Chondrocyte (in vitro differentiated cells): ENCODE data around the gene DCUN1D4. TPM values are rescaled to one million over a fixed set of nuclear protein-coding genes. Genes with fewer than 3 reads are reported as not detected.

ENCODE experiments used
- DNase-seq: peaks from one replicate; pipeline ENCODE4 v3.0.0; 2021; ENCODE audit warnings: mixed read lengths, low spot score
- H3K27ac Mint-ChIP-seq: one replicate; pipeline ENCODE4 v1.8.0; 2021; ENCODE audit warnings: mild to moderate bottlenecking, moderate library complexity, mixed read lengths; ENCODE audit not compliant: unreplicated experiment
- H3K27me3 Mint-ChIP-seq: 2 replicates; pipeline ENCODE4 v1.8.0; 2021; ENCODE audit warnings: low read depth, mixed read lengths
- H3K36me3 Mint-ChIP-seq: 2 replicates; pipeline ENCODE4 v1.8.0; 2021; ENCODE audit warnings: low read depth, mixed read lengths
- H3K4me1 Mint-ChIP-seq: 2 replicates; pipeline ENCODE4 v1.8.0; 2021; ENCODE audit warnings: low read depth, mild to moderate bottlenecking, mixed read lengths
- H3K4me3 Mint-ChIP-seq: one replicate; pipeline ENCODE4 v1.8.0; 2021; ENCODE audit warnings: mild to moderate bottlenecking, moderate library complexity, mixed read lengths; ENCODE audit not compliant: unreplicated experiment
- H3K9me3 Mint-ChIP-seq: 2 replicates; pipeline ENCODE4 v1.8.0; 2021; ENCODE audit warnings: low read depth, mixed read lengths
- CTCF ChIP-seq: fragments of 200-600 bp; sonication (generic); IDR thresholded peaks from 2 replicates; pipeline ENCODE4 v1.5.0; 2021; ENCODE audit warnings: antibody characterized with exemption, mild to moderate bottlenecking, moderate library complexity
- total RNA-seq: library from RNA; stranded (reverse); gene quantifications from 3 replicates; pipeline ENCODE4 v1.2.1, GENCODE V29; 2021

The DCUN1D4 gene
- total RNA-seq, 1 donor from 2014 or later = 74.9 TPM

DNA sequence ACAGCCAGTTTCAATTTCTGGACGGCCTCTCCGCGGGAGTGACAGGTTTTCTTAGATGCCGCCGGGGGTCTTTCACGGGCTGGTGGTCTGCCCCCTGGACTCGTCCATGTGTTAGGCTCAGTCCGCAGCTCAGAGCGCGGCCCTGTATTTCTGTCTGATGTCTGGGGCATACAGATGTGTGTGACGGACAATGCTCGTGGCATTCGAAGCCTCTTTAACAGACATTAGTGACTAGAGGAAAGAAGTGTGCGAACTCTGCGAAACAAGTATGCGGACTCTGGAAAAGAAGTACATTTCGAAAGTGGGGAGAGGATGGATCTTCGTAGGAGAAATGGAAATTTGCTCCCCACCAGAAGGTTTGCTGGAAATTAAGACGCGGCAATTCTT, 793 bp upstream of the DCUN1D4 start:
- no peak for TF ChIP-seq CTCF
- Mint-ChIP-seq H3K4me1 (peaks cover 42% of the 10 kb centered on the region), H3K27ac (peak overlapping the region; percentile 98), H3K36me3 (no peaks in the 10 kb centered on the region), H3K4me3 (peak overlapping the region; percentile 94), H3K27me3 (no peaks in the 10 kb centered on the region), H3K9me3 (no peaks in the 10 kb centered on the region)
- no peak for DNase-seq

GRCh38 chr4:51843309-51844152, 578 bp downstream of the DCUN1D4 start:
- Mint-ChIP-seq H3K4me3 (peak overlapping the region; percentile 94), H3K4me1 (peaks cover 52% of the 10 kb centered on the region), H3K9me3 (no peaks in the 10 kb centered on the region), H3K27me3 (no peaks in the 10 kb centered on the region), H3K36me3 (no peaks in the 10 kb centered on the region), H3K27ac (peak overlapping the region; percentile 98)
- TF ChIP-seq CTCF = no peak
- DNase-seq = no peak

DNA sequence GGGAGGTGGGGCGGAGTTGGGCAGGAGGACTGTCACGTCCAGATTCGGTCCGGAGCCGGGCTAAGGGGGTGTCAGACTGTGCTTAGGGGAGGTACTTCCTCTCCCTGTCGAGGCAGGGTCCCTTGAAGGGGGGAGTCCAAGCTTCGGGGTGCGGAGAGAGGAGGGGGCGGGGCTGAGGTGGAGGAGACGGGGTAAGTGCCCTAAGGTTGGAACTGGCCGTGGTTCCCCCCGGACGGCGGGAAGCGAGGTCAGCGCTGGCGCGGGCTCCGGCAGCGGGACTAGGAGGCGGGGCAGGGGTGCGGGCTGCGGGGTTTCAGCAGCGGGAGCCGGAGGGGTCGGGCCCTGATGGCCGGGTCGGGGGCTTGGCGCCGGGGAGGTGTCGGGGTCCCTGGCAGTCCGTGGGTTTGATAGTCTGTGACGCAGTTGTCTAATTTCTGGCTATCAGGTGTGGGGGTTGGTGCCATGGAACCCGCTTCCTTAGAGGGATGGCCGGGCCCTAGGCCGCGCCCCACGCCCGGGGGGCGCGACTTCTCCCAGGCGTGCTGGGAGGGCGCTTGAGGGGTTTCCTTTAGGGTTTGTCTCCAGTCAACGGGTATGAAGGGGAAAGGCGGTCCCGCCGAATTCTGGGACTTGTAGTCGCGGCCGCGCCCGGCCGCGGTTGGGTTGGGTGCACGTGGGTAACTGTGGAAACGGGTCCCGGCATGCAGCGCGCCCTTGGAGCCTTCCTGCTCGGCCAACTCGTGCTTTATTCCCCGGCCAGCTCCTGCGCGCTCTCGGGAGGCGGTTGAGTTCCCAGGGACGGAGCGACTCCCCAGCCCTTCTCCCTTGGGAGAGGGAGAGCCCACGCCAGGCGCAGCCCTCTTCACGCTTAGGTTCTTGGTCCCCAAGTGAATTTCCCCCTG, 1.5 kb downstream of the DCUN1D4 start:
- H3K4me1 Mint-ChIP-seq = peaks cover 58% of the 10 kb centered on the region
- TF ChIP-seq CTCF = no peak
- peak; percentile 98 for DNase-seq
- no peaks in the 10 kb centered on the region for H3K27me3 Mint-ChIP-seq
- H3K9me3 Mint-ChIP-seq = no peaks in the 10 kb centered on the region
- H3K36me3 Mint-ChIP-seq = no peaks in the 10 kb centered on the region
- peak overlapping the region; percentile 87 for H3K27ac Mint-ChIP-seq
- peak overlapping the region; percentile 85 for H3K4me3 Mint-ChIP-seq

- no peaks in the 10 kb centered on the region for H3K27me3 Mint-ChIP-seq
- H3K4me1 Mint-ChIP-seq = peaks cover 62% of the 10 kb centered on the region
- H3K4me3 Mint-ChIP-seq = peak overlapping the region; percentile 85
- H3K36me3 Mint-ChIP-seq = no peaks in the 10 kb centered on the region
- H3K9me3 Mint-ChIP-seq = no peaks in the 10 kb centered on the region
- H3K27ac Mint-ChIP-seq = peak overlapping the region; percentile 87
- DNase-seq = no peak
- TF ChIP-seq CTCF = no peak
Observed at GRCh38 chr4:51845055-51845426, 2.1 kb downstream of the DCUN1D4 start.

GRCh38 chr4:51845711-51846110, 2.8 kb downstream of the DCUN1D4 start:
- Mint-ChIP-seq H3K9me3 (no peaks in the 10 kb centered on the region), H3K4me3 (peak overlapping the region; percentile 85), H3K27ac (peak overlapping the region; percentile 87), H3K4me1 (peaks cover 62% of the 10 kb centered on the region), H3K36me3 (no peaks in the 10 kb centered on the region), H3K27me3 (no peaks in the 10 kb centered on the region)
- DNase-seq = no peak
- no peak for TF ChIP-seq CTCF
